ENCODE measurements around the gene TRABD2A. TPM values are rescaled to one million over a fixed set of nuclear protein-coding genes. Genes with fewer than 3 reads are reported as not detected.

The TRABD2A gene
- total and polyA plus RNA-seq, 2 of the 13 experiments (the other 11 are each of a cell fraction or from before 2014, with no cell fraction given): 0.15 TPM; not detected in 1

- TF ChIP-seq ZNF557 (CRISPR knock-in tag; IDR thresholded peaks at IDR 0.05): no peak
- TF ChIP-seq ZNF546 (CRISPR knock-in tag; conservative IDR thresholded peaks at IDR 0.05): no peak
- no peak for TF ChIP-seq CBX2 (IDR thresholded peaks at IDR 0.05; ENCODE audit: low read depth, low read length)
- TF ChIP-seq CBX2 (CRISPR knock-in tag; IDR thresholded peaks at IDR 0.05; ENCODE audit: low read depth): no peak
- no peak for TF ChIP-seq ZMYM4 (CRISPR knock-in tag; IDR thresholded peaks at IDR 0.05)
Observed at GRCh38 chr2:84854850-84855249, 26.0 kb downstream of the TRABD2A start (continued).

DNA sequence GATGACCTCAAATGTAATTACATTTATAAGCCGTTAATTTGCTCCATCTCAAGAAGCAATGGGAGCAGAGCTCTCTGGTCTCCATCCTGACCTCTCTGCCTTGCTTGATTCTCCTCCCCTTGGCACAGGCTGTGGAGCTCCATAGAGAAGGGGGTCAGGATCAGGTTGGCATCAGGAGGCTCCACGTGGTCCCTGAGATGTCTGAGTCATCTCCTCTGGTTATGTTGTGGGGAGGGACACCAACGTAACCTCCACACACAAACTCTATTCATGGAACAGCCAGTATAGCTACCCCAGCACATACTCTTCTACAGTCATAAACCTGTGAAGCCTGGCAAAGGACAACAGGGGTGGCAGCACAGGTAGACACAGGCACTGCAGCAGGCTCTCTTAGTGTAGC, 29.0 kb downstream of the TRABD2A start:
- ChIA-PET CTCF (ENCODE audit: low intra/inter-chr PET ratio, low total read pairs) (no interaction called here), POLR2A (no interaction called here)
- H3K36me3 ChIP-seq (replicated peaks in 1 of 2; ENCODE audit: control insufficient read depth in 1 of 2, insufficient read depth in 2 of 2, low read length in 2 of 2): no peaks in the 10 kb centered on the region
- in situ Hi-C loops (cut with HindIII; ENCODE audit: extremely low pct_ligation_motif_present, low pct_unique_long_range_greater_than_20kb): no loop called here
- no peak overlapping the region for H2AFZ ChIP-seq (ENCODE audit: low read length)
- no peaks in the 10 kb centered on the region; the same call in 1 of the 2 replicates for H3K9me3 ChIP-seq (ENCODE audit: low read length)
- no peak overlapping the region for H3K4me2 ChIP-seq (ENCODE audit: low read depth, low read length)
- no peak for DNase-seq (ENCODE audit: low spot score)
- H3K27ac ChIP-seq (ENCODE audit: extremely low read length, insufficient read depth, low read length): no peak overlapping the region
- no peak overlapping the region for H3K4me3 ChIP-seq (replicated peaks in 1 of 3; ENCODE audit: insufficient read depth in 1 of 3, low read depth in 2 of 3, low read length in 3 of 3)
- H3K9ac ChIP-seq (ENCODE audit: insufficient read depth, low read depth, low read length): no peak overlapping the region
- no peak for FAIRE-seq
- 4% methylated on average over 3 of the region's 3 CpGs for WGBS (ENCODE audit: low lambda C conversion rate)
- intact Hi-C loops (cut with micrococcal nuclease; ENCODE audit: unreplicated experiment): no loop called here
- no peak for ATAC-seq
- no peak for TF ChIP-seq TARDBP (CRISPR knock-in tag; IDR thresholded peaks at IDR 0.05)
- no peak for TF ChIP-seq ZNF253 (CRISPR knock-in tag; IDR thresholded peaks at IDR 0.05; ENCODE audit: borderline replicate concordance)
- H3K4me1 ChIP-seq (ENCODE audit: insufficient read depth, low read length): no peaks in the 10 kb centered on the region
- H4K20me1 ChIP-seq (ENCODE audit: insufficient read depth, low read length): no peaks in the 10 kb centered on the region
- peaks cover 0 to 6% of the 10 kb centered on the region in 2 experiments; a peak in 1 of 5 replicates for H3K27me3 ChIP-seq (ENCODE audit: control insufficient read depth in 1 of 2, insufficient read depth in 2 of 2, low read length in 2 of 2)
- no peaks in the 10 kb centered on the region for H3K79me2 ChIP-seq (ENCODE audit: insufficient read depth, low read length)
- no TSS peak for BruUV-seq (replicated peaks)

GRCh38 chr2:84850471-84850870, 30.4 kb downstream of the TRABD2A start:
- POLR2A ChIA-PET: no interaction called here
- BruUV-seq (replicated peaks): no TSS peak
- DNase-seq (ENCODE audit: low spot score) (no peak), FAIRE-seq (no peak), ATAC-seq (no peak)
- Histone ChIP-seq H3K27ac (ENCODE audit: extremely low read length, insufficient read depth, low read length) (no peak overlapping the region), H3K9ac (ENCODE audit: insufficient read depth, low read depth, low read length) (no peak overlapping the region), H3K36me3 (replicated peaks in 1 of 2; ENCODE audit: control insufficient read depth in 1 of 2, insufficient read depth in 2 of 2, low read length in 2 of 2) (no peaks in the 10 kb centered on the region), H4K20me1 (ENCODE audit: insufficient read depth, low read length) (no peaks in the 10 kb centered on the region), H3K27me3 (ENCODE audit: control insufficient read depth in 1 of 2, insufficient read depth in 2 of 2, low read length in 2 of 2) (peaks cover 0 to 6% of the 10 kb centered on the region in 2 experiments; a peak in 1 of 5 replicates), H2AFZ (ENCODE audit: low read length) (no peak overlapping the region), H3K79me2 (ENCODE audit: insufficient read depth, low read length) (no peaks in the 10 kb centered on the region), H3K4me2 (ENCODE audit: low read depth, low read length) (no peak overlapping the region), H3K9me3 (ENCODE audit: low read length) (no peaks in the 10 kb centered on the region; the same call in 1 of the 2 replicates), H3K4me3 (replicated peaks in 1 of 3; ENCODE audit: insufficient read depth in 1 of 3, low read depth in 2 of 3, low read length in 3 of 3) (no peak overlapping the region), H3K4me1 (ENCODE audit: insufficient read depth, low read length) (no peaks in the 10 kb centered on the region)
- in situ Hi-C loops (cut with HindIII; ENCODE audit: extremely low pct_ligation_motif_present, low pct_unique_long_range_greater_than_20kb): no loop called here
- 52% methylated on average over 4 of the region's 4 CpGs for WGBS (ENCODE audit: low lambda C conversion rate)
- CTCF ChIA-PET (ENCODE audit: low intra/inter-chr PET ratio, low total read pairs): no interaction called here
- intact Hi-C loops (cut with micrococcal nuclease; ENCODE audit: unreplicated experiment): no loop called here
- TF ChIP-seq SOX13 (IDR thresholded peaks at IDR 0.05): no peak
- no peak for TF ChIP-seq SOX13 (CRISPR knock-in tag; conservative IDR thresholded peaks at IDR 0.05 in 1 of 2, IDR thresholded peaks at IDR 0.05 in 1 of 2)
- TF ChIP-seq, protein P1, sequence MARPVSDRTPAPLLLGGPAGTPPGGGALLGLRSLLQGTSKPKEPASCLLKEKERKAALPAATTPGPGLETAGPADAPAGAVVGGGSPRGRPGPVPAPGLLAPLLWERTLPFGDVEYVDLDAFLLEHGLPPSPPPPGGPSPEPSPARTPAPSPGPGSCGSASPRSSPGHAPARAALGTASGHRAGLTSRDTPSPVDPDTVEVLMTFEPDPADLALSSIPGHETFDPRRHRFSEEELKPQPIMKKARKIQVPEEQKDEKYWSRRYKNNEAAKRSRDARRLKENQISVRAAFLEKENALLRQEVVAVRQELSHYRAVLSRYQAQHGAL (CRISPR knock-in tag; IDR thresholded peaks at IDR 0.05; ENCODE audit: not compliant biosample characterization): no peak
- no peak for TF ChIP-seq SAFB2 (CRISPR knock-in tag; IDR thresholded peaks at IDR 0.05; ENCODE audit: borderline replicate concordance, low read depth)
- no peak for TF ChIP-seq ARHGAP35 (CRISPR knock-in tag; IDR thresholded peaks at IDR 0.05; ENCODE audit: borderline replicate concordance)
- no peak for TF ChIP-seq ZNF816 (CRISPR knock-in tag; IDR thresholded peaks at IDR 0.05; ENCODE audit: borderline replicate concordance)
- TF ChIP-seq ZMYM4 (CRISPR knock-in tag; IDR thresholded peaks at IDR 0.05): no peak
- TF ChIP-seq, protein P2, sequence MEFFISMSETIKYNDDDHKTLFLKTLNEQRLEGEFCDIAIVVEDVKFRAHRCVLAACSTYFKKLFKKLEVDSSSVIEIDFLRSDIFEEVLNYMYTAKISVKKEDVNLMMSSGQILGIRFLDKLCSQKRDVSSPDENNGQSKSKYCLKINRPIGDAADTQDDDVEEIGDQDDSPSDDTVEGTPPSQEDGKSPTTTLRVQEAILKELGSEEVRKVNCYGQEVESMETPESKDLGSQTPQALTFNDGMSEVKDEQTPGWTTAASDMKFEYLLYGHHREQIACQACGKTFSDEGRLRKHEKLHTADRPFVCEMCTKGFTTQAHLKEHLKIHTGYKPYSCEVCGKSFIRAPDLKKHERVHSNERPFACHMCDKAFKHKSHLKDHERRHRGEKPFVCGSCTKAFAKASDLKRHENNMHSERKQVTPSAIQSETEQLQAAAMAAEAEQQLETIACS (CRISPR knock-in tag; IDR thresholded peaks at IDR 0.05): no peak
- no peak for TF ChIP-seq ZMYM2 (CRISPR knock-in tag; IDR thresholded peaks at IDR 0.05)
